Measurements from ENCODE around the gene ZSCAN29.
"Not testable (repeated sequence)": the region's sequence is repeated elsewhere in the genome, so short reads cannot be mapped to it uniquely, and the experiment has no call there.

Gene ZSCAN29

DNA sequence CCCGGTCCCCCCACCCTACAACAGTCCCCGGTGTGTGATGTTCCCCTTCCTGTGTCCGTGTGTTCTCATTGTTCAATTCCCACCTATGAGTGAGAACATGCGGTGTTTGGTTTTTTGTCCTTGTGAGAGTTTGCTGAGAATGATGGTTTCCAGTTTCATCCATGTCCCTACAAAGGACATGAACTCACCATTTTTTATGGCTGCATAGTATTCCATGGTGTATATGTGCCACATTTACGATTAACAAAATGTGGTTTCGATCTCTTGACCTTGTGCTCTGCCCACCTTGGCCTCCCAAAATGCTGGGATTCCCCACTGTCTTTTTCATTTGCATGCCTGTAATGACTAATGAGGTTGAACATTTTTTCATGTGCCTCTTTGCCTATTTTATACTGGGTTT is 22.7 kb upstream of the ZSCAN29 start:
- H3K4me1 ChIP-seq (ENCODE audit: control insufficient read depth, insufficient read depth, low read length); H3K36me3 ChIP-seq (ENCODE audit: control insufficient read depth, insufficient read depth, low read length): not testable (repeated sequence)

DNA sequence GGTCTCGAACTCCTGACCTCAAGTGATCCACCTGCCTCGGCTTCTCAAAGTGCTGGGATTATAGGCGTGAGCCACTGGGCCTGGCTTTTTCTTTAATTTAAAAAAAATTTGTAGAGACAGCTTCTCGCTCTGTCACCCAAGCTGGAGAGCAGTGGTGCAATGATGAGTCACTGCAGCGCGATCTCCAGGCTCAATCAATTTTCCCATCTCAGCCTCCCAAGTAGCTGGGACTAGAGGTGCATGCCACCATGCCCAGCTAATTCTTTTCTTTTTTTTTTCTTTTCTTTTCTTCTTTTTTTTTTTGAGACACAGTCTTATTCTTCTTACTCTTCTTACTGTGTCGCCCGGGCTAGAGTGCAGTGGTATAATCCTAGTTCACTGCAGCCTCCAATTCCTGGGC is 19.9 kb upstream of the ZSCAN29 start:
- Histone ChIP-seq H3K9me3 (ENCODE audit: control insufficient read depth, insufficient read depth, low read length) (no peaks in the 10 kb centered on the region), H3K36me3 (ENCODE audit: control insufficient read depth, insufficient read depth, low read length) (no peaks in the 10 kb centered on the region), H3K9ac (ENCODE audit: low read depth, low read length) (no peak overlapping the region), H3K4me1 (ENCODE audit: control insufficient read depth, insufficient read depth, low read length) (no peaks in the 10 kb centered on the region), H3K27me3 (ENCODE audit: control insufficient read depth, insufficient read depth, low read length) (no peaks in the 10 kb centered on the region), H3K4me3 (ENCODE audit: low read depth, low read length) (no peak overlapping the region)

More for the DNA sequence above, 22.7 kb upstream of the ZSCAN29 start:
- not testable (repeated sequence) for H3K9me3 ChIP-seq (ENCODE audit: control insufficient read depth, insufficient read depth, low read length); H3K4me3 ChIP-seq (ENCODE audit: low read depth, low read length); H3K27me3 ChIP-seq (ENCODE audit: control insufficient read depth, insufficient read depth, low read length); H3K9ac ChIP-seq (ENCODE audit: low read depth, low read length)

DNA sequence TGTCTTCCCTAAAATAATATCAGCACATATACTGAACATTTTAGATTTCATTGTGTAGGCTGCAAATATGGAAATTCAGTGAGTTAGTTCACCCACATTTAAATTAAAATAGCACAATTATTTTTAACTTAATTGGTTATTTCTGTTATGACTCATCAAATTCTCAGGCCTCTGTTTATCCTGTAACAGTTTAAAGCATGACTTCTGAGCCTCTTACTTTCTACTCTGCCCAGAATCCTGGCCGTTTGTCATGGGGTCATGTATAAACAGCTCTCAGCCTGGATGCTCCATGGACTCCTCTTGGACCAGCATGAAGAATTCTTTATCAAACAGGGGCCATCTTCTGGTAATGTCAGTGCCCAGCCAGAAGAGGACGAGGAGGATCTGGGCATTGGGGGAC is 12.2 kb upstream of the ZSCAN29 start:
- no peaks in the 10 kb centered on the region for H3K4me1 ChIP-seq (ENCODE audit: control insufficient read depth, insufficient read depth, low read length)
- peaks cover 3% of the 10 kb centered on the region for H3K36me3 ChIP-seq (ENCODE audit: control insufficient read depth, insufficient read depth, low read length)
- no peak overlapping the region for H3K9ac ChIP-seq (ENCODE audit: low read depth, low read length)
- H3K4me3 ChIP-seq (ENCODE audit: low read depth, low read length), result no peak overlapping the region
- H3K27me3 ChIP-seq (ENCODE audit: control insufficient read depth, insufficient read depth, low read length), result no peaks in the 10 kb centered on the region
- no peaks in the 10 kb centered on the region for H3K9me3 ChIP-seq (ENCODE audit: control insufficient read depth, insufficient read depth, low read length)

DNA sequence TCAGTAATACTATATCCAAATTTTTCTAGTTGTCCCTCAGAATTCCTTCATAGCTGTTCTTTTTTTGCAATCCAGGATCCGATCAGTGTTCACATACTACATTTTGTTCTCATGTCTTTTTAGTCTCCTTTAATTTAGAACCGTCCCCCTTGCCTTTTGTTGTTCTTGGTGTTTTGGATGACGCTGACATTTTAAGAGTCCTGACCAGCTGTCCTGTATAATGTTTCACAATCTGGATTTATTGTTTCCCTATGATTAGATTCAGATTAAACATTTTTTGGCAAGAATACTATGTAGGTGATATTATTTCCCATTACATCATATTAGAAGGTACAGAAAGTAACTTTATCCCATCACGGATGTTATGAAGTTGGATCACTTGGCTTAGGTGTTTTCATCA is 11.5 kb upstream of the ZSCAN29 start:
- no peaks in the 10 kb centered on the region for H3K27me3 ChIP-seq (ENCODE audit: control insufficient read depth, insufficient read depth, low read length)
- H3K4me1 ChIP-seq (ENCODE audit: control insufficient read depth, insufficient read depth, low read length), result no peaks in the 10 kb centered on the region
- H3K4me3 ChIP-seq (ENCODE audit: low read depth, low read length), result no peak overlapping the region
- H3K36me3 ChIP-seq (ENCODE audit: control insufficient read depth, insufficient read depth, low read length), result peaks cover 3% of the 10 kb centered on the region
- no peaks in the 10 kb centered on the region for H3K9me3 ChIP-seq (ENCODE audit: control insufficient read depth, insufficient read depth, low read length)
- H3K9ac ChIP-seq (ENCODE audit: low read depth, low read length), result no peak overlapping the region

DNA sequence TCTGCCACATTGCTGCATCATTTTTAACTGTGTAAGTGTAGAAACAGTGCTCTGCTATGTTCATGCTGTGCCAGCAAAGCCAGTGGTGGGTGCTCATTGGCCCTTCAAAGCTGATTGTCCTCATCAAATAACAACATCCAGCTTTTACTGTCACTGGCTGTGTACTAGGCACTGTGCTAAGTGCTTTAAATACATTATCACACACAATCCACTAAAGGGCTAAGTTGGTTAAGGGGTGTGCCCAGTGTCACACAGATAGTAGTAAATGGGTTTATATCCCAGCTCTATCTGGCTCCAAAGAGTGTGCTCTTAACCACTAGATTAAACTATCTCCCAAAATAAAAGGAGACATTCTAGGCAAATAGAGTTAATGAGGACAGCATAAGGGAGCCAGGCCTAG is 7.8 kb upstream of the ZSCAN29 start:
- Histone ChIP-seq H3K9me3 (ENCODE audit: control insufficient read depth, insufficient read depth, low read length) (no peaks in the 10 kb centered on the region), H3K36me3 (ENCODE audit: control insufficient read depth, insufficient read depth, low read length) (peaks cover 3% of the 10 kb centered on the region), H3K27me3 (ENCODE audit: control insufficient read depth, insufficient read depth, low read length) (no peaks in the 10 kb centered on the region), H3K4me1 (ENCODE audit: control insufficient read depth, insufficient read depth, low read length) (no peaks in the 10 kb centered on the region), H3K9ac (ENCODE audit: low read depth, low read length) (no peak overlapping the region), H3K4me3 (ENCODE audit: low read depth, low read length) (no peak overlapping the region)

DNA sequence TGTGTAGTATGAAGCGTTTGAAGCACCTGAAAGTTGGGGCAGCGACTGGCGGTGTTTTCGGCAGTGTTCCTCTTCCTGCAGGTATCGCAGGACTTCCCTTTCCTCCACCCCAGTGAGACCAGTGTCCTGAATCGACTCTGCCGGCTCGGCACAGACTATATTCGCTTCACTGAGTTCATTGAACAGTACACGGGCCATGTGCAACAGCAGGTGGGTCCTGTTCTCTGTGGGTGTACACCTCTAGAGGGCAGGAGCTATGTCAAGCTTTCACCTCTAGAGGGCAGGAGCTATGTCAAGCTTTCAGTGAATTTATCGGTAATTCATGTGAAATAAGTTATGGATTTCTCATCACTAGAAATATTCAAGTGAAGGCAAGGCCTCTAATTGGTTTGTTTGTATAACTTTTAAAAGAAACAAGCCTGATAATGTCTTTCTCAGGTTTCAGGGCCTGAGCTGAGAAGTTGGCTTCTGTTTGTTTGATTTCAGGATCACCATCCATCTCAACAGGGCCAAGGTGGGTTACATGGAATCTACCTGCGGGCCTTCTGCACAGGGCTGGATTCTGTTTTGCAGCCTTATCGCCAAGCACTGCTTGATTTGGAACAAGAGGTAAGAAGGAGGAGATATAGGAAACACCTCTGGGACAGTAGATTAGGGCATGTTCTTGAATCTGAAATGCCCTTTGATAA is 5.3 kb upstream of the ZSCAN29 start:
- H3K36me3 ChIP-seq (ENCODE audit: control insufficient read depth, insufficient read depth, low read length), result peaks cover 3% of the 10 kb centered on the region
- no peak overlapping the region for H3K4me3 ChIP-seq (ENCODE audit: low read depth, low read length)
- H3K4me1 ChIP-seq (ENCODE audit: control insufficient read depth, insufficient read depth, low read length), result peaks cover 4% of the 10 kb centered on the region

DNA sequence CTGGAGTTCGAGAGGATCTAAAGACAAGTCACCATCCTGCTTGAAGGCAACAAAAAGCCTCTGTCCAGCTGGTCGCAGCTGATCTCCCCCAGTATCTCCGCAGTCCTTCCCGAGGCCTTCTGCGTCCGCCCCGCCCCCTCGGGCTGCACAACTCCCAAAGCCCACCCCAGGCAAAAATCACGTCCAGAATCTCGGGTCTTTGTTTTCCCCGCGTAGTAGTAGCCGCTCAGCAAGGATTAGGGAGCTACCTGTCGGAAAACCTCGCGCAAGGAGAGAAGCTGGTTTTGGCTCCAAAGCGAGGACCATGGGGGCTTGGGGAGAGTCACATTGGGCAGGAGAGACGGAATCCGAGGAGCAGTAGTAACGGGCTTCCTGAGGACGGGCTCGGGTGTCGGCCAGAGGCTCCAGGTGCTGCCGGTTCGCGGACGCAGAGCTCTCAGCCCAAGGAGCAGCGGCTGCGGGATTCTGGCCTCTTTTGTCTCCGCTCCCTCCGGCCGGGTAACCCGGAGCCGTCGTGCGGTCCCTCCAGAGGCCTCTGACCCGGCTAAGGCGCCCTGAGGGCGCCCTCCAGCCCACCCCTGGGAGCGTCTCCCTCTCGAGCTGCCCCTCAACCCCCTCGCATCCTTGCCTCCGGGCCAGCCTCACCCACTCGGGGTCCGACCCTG is 401 bp downstream of the ZSCAN29 start:
- peak overlapping the region; percentile 99 for H3K4me3 ChIP-seq (ENCODE audit: low read depth, low read length)
- H3K36me3 ChIP-seq (ENCODE audit: control insufficient read depth, insufficient read depth, low read length), result peaks cover 13% of the 10 kb centered on the region
- no peaks in the 10 kb centered on the region for H3K9me3 ChIP-seq (ENCODE audit: control insufficient read depth, insufficient read depth, low read length)
- peak overlapping the region; percentile 94 for H3K9ac ChIP-seq (ENCODE audit: low read depth, low read length)
- H3K27me3 ChIP-seq (ENCODE audit: control insufficient read depth, insufficient read depth, low read length), result no peaks in the 10 kb centered on the region
- peaks cover 4% of the 10 kb centered on the region for H3K4me1 ChIP-seq (ENCODE audit: control insufficient read depth, insufficient read depth, low read length)

More for the DNA sequence above, 5.3 kb upstream of the ZSCAN29 start:
- no peaks in the 10 kb centered on the region for H3K27me3 ChIP-seq (ENCODE audit: control insufficient read depth, insufficient read depth, low read length)
- H3K9ac ChIP-seq (ENCODE audit: low read depth, low read length), result no peak overlapping the region
- H3K9me3 ChIP-seq (ENCODE audit: control insufficient read depth, insufficient read depth, low read length), result no peaks in the 10 kb centered on the region

DNA sequence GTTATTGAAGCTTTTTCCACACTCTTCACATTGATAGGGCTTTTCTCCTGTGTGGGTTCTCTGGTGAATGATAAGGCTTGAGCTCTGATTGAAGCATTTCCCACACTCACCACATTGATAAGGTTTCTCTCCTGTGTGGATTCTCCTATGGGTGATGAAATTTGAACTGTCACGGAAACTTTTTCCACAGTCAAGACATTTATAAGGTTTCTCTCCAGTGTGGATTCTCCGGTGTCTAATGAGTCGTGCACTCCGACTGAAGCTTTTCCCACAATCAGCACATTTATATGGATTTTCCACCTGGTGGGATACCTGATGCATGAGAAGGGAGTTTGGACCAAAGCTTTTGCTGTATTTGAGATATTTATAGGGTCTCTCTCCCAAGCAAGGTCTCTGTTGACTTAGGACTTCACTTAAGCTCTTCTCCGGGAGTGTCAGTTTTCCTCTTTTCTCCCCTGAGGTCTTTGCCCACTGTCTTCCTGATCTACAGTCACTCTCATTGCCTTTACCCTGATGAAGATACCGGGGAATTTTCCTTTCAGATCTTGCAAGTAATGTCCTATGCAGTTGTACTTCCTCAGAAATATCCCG is 9.4 kb downstream of the ZSCAN29 start:
- Histone ChIP-seq H3K36me3 (ENCODE audit: control insufficient read depth, insufficient read depth, low read length) (peaks cover 29% of the 10 kb centered on the region), H3K9me3 (ENCODE audit: control insufficient read depth, insufficient read depth, low read length) (peaks cover 9% of the 10 kb centered on the region), H3K4me1 (ENCODE audit: control insufficient read depth, insufficient read depth, low read length) (no peaks in the 10 kb centered on the region), H3K4me3 (ENCODE audit: low read depth, low read length) (no peak overlapping the region), H3K9ac (ENCODE audit: low read depth, low read length) (no peak overlapping the region), H3K27me3 (ENCODE audit: control insufficient read depth, insufficient read depth, low read length) (no peaks in the 10 kb centered on the region)

DNA sequence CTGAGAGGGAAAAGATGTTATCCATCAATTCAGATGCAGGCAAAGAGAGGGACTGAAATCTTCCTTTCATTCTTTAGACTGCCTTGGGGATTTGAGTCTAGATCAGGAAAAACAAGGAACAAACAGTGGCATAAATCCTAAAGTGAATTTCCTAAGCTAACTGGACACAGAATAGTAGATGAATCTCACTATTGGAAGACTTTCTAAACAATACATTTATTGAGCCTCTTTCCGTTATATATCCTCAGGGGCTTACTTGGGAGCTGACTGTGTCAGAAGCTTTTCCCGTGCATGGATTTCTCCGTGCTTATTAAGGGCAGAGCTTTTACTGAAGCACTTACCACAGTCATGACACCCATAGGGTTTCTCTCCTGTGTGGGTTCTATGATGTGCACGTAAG is 10.0 kb downstream of the ZSCAN29 start:
- H3K4me3 ChIP-seq (ENCODE audit: low read depth, low read length), result no peak overlapping the region
- peaks cover 9% of the 10 kb centered on the region for H3K9me3 ChIP-seq (ENCODE audit: control insufficient read depth, insufficient read depth, low read length)
- no peak overlapping the region for H3K9ac ChIP-seq (ENCODE audit: low read depth, low read length)
- no peaks in the 10 kb centered on the region for H3K4me1 ChIP-seq (ENCODE audit: control insufficient read depth, insufficient read depth, low read length)
- peaks cover 24% of the 10 kb centered on the region for H3K36me3 ChIP-seq (ENCODE audit: control insufficient read depth, insufficient read depth, low read length)
- no peaks in the 10 kb centered on the region for H3K27me3 ChIP-seq (ENCODE audit: control insufficient read depth, insufficient read depth, low read length)

DNA sequence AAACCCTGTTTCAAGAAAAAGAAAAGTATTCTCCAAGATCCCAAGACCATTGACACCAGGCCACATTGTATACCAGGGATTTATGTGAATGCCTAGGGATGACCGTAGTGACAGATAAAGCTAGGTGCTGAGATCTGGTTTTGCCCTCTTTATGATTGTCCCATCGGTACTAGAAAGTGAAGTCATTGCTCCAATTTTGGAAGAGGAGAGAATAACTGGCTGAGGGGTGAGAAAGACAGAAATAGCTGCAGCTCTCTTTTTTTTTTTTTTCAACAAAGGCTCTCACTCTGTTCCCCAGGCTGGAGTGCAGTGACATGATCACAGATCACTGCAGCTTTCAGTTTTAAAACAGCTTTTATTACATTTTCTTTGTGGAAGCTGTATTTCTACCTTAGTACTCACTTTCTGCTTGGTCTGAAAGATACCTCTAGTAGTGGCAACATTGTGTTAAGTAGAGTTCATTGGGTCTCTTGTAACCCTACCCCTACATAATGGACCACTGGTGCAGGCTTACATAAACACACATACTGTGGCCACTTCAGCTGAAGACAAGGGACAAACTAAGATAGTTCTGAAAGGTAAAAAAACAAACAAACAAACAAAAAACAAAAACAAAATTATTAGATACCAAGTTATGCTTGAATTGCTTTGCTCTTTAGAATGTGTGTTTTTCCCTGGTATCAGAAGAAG is 18.0 kb downstream of the ZSCAN29 start:
- Histone ChIP-seq H3K4me3 (ENCODE audit: low read depth, low read length) (no peak overlapping the region), H3K9ac (ENCODE audit: low read depth, low read length) (no peak overlapping the region), H3K36me3 (ENCODE audit: control insufficient read depth, insufficient read depth, low read length) (no peaks in the 10 kb centered on the region), H3K9me3 (ENCODE audit: control insufficient read depth, insufficient read depth, low read length) (no peaks in the 10 kb centered on the region), H3K4me1 (ENCODE audit: control insufficient read depth, insufficient read depth, low read length) (no peaks in the 10 kb centered on the region), H3K27me3 (ENCODE audit: control insufficient read depth, insufficient read depth, low read length) (no peaks in the 10 kb centered on the region)

DNA sequence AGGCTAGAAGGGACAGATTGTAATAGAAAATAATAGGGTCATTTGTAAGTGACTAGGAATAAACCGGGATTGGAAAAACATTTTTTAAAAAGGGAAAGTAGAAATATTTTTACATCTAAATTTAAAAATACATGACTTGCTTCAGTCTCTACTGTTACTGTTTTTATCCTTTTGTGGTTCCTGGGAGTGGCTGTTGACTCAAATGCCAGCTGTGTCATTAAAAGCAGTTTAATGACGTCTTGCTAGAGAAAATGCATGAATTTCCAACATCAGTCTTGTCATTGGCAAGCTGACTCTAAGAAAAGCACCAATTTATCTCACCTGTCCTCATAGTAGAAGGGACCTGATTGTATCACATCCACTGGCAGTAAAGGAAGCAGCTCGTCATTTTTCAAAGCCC is 23.7 kb downstream of the ZSCAN29 start:
- no peaks in the 10 kb centered on the region for H3K27me3 ChIP-seq (ENCODE audit: control insufficient read depth, insufficient read depth, low read length)
- H3K4me3 ChIP-seq (ENCODE audit: low read depth, low read length), result no peak overlapping the region
- no peaks in the 10 kb centered on the region for H3K36me3 ChIP-seq (ENCODE audit: control insufficient read depth, insufficient read depth, low read length)
- no peak overlapping the region for H3K9ac ChIP-seq (ENCODE audit: low read depth, low read length)
- H3K9me3 ChIP-seq (ENCODE audit: control insufficient read depth, insufficient read depth, low read length), result no peaks in the 10 kb centered on the region
- no peaks in the 10 kb centered on the region for H3K4me1 ChIP-seq (ENCODE audit: control insufficient read depth, insufficient read depth, low read length)

Measured in iPS-15b (cell line).